RWPE2 (cell line): ENCODE data around the gene MAG.
A peak's percentile ranks its signal among the peaks of the same experiment; 100 is the strongest.

Source experiments
- ATAC-seq: fragments of 200-7000 bp; cut with Tn5 transposase; 3 replicates; pipeline ENCODE4 v1.9.1; 2021; ENCODE audit warnings: low read depth
- DNase-seq: peaks from one replicate; pipeline ENCODE4 v3.0.0-alpha.2; 2020; ENCODE audit warnings: low spot score
- H3K27ac ChIP-seq: fragments of 450-650 bp; 2 replicates; pipeline ENCODE4 v1.5.1; 2017; ENCODE audit warnings: mild to moderate bottlenecking; ENCODE audit not compliant: poor library complexity, severe bottlenecking
- H3K27me3 ChIP-seq: fragments of 250-450 bp; sonication (Bioruptor Pico); 2 replicates; pipeline ENCODE4 v1.5.1; 2021; ENCODE audit warnings: mild to moderate bottlenecking, moderate library complexity; ENCODE audit not compliant: insufficient read depth, poor library complexity, severe bottlenecking
- H3K36me3 ChIP-seq: fragments of 250-450 bp; sonication (Bioruptor Pico); 2 replicates; pipeline ENCODE4 v1.5.1; 2020; ENCODE audit warnings: low read depth, mild to moderate bottlenecking, moderate library complexity
- H3K4me1 ChIP-seq: fragments of 250-450 bp; sonication (Bioruptor Pico); 2 replicates; pipeline ENCODE4 v1.5.1; 2021; ENCODE audit warnings: mild to moderate bottlenecking, moderate library complexity; ENCODE audit not compliant: insufficient read depth, poor library complexity, severe bottlenecking
- H3K4me3 ChIP-seq: fragments of 250-450 bp; sonication (Bioruptor Pico); 2 replicates; pipeline ENCODE4 v1.5.1; 2021; ENCODE audit warnings: mild to moderate bottlenecking, moderate library complexity; ENCODE audit not compliant: severe bottlenecking
- H3K9me3 ChIP-seq: fragments of 250-450 bp; sonication (Bioruptor Pico); 2 replicates; pipeline ENCODE4 v1.5.1; 2021; ENCODE audit warnings: mild to moderate bottlenecking, moderate library complexity; ENCODE audit not compliant: severe bottlenecking
- TF ChIP-seq, protein P1 (sequence below): fragments of 450-650 bp; IDR thresholded peaks from one replicate; pipeline ENCODE4 v1.5.1; 2017; ENCODE audit warnings: mild to moderate bottlenecking, moderate library complexity; ENCODE audit not compliant: poor library complexity, severe bottlenecking

The MAG gene

DNA sequence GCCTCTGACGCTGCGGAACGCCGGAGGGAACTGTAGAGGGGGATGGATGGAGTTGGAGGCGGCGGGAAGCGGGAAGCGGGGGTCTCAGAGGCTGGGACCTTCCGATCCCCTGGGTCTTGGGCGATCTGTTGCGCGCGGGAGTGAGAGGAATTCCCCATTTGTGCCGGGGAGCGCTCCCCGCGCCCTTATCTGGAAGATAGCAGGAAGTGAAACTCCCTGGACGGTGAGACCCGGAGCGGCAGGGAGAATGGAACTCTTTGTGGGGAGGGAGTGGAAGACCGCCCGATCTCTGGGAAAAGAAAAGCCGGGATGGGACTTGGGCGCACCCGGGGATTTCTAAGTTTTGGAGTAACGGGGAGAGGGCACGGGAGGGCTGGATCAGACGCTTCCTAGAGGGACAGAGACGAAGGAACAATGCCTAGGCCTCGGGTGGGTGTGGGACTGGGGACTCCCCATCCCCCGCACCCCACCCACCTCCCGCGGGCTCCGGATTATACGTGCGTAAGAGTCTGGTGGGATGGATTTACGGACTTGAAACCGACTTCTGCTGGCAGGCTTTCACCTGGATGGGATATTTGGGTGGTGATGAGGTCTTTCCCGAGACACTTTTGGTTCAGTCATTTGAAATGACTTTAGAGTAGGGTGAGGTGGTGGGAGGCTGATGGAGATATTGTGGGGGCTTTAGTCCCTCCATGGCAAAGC, 42.7 kb upstream of the MAG start:
- no peak for ATAC-seq

DNA sequence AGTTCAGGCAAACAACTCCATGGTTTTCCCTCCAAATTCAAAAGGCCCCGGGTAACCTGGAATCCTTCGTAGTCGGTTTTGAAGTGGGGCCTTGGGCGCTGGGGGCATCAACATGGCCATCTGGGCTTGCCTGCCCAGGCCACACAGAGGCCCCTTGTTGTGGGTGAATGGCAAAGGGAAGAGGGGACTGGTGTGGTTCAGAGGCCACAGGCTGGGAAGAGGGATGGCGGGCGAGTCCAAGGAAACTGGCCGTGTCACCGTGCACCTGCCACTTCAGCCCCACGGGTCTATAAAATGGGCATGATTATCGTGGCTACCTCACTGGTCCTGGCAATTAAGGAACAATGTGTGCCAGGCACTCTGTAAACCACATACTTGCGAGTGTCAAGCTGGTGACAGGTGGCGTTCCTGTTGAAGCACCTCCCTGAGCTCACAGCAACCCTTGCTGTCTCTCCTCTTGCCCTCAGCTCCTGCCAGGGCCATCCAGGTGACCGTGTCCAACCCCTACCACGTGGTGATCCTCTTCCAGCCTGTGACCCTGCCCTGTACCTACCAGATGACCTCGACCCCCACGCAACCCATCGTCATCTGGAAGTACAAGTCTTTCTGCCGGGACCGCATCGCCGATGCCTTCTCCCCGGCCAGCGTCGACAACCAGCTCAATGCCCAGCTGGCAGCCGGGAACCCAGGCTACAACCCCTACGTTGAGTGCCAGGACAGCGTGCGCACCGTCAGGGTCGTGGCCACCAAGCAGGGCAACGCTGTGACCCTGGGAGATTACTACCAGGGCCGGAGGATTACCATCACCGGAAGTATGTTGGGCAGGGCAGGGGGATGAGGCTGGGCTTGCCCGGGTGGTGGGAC, 41.9 kb upstream of the MAG start:
- ATAC-seq (no peak), DNase-seq (no peak)
- H3K27me3 ChIP-seq, result no peaks in the 10 kb centered on the region
- H3K4me1 ChIP-seq, result no peaks in the 10 kb centered on the region
- H3K9me3 ChIP-seq, result no peaks in the 10 kb centered on the region
- H3K27ac ChIP-seq, result peak overlapping the region; percentile 87
- peak overlapping the region; percentile 54 for H3K4me3 ChIP-seq
- H3K36me3 ChIP-seq, result peaks cover 41% of the 10 kb centered on the region
- TF ChIP-seq, protein P1, sequence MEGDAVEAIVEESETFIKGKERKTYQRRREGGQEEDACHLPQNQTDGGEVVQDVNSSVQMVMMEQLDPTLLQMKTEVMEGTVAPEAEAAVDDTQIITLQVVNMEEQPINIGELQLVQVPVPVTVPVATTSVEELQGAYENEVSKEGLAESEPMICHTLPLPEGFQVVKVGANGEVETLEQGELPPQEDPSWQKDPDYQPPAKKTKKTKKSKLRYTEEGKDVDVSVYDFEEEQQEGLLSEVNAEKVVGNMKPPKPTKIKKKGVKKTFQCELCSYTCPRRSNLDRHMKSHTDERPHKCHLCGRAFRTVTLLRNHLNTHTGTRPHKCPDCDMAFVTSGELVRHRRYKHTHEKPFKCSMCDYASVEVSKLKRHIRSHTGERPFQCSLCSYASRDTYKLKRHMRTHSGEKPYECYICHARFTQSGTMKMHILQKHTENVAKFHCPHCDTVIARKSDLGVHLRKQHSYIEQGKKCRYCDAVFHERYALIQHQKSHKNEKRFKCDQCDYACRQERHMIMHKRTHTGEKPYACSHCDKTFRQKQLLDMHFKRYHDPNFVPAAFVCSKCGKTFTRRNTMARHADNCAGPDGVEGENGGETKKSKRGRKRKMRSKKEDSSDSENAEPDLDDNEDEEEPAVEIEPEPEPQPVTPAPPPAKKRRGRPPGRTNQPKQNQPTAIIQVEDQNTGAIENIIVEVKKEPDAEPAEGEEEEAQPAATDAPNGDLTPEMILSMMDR, result no peak

More for the DNA sequence above, 42.7 kb upstream of the MAG start:
- H3K27me3 ChIP-seq, result no peaks in the 10 kb centered on the region
- H3K4me1 ChIP-seq, result no peaks in the 10 kb centered on the region
- TF ChIP-seq, protein P1, result no peak
- no peak for DNase-seq
- H3K27ac ChIP-seq, result peak overlapping the region; percentile 87
- H3K36me3 ChIP-seq, result peaks cover 34% of the 10 kb centered on the region
- no peaks in the 10 kb centered on the region for H3K9me3 ChIP-seq
- H3K4me3 ChIP-seq, result peak overlapping the region; percentile 54

DNA sequence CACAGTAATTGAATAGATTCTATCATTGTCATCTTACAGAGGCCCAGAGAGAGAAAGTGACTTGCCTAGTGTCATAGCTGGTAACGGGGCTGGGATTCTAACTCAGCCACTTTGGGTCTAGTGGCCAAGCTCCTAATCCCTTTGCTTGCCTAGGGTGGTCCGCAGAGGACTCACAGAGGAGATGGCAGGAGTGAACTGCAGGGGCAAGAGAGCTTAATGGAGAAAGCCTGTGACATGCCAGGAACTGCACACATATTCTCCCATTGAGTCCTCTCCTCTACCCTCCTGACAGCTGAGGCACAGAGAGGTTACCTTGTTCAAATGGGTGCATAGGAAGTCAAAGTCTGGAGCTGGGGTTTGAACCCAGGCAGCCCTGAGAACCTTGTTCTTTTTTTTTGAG, 40.5 kb upstream of the MAG start:
- no peak for DNase-seq
- TF ChIP-seq, protein P1, result no peak
- ATAC-seq, result no peak

DNA sequence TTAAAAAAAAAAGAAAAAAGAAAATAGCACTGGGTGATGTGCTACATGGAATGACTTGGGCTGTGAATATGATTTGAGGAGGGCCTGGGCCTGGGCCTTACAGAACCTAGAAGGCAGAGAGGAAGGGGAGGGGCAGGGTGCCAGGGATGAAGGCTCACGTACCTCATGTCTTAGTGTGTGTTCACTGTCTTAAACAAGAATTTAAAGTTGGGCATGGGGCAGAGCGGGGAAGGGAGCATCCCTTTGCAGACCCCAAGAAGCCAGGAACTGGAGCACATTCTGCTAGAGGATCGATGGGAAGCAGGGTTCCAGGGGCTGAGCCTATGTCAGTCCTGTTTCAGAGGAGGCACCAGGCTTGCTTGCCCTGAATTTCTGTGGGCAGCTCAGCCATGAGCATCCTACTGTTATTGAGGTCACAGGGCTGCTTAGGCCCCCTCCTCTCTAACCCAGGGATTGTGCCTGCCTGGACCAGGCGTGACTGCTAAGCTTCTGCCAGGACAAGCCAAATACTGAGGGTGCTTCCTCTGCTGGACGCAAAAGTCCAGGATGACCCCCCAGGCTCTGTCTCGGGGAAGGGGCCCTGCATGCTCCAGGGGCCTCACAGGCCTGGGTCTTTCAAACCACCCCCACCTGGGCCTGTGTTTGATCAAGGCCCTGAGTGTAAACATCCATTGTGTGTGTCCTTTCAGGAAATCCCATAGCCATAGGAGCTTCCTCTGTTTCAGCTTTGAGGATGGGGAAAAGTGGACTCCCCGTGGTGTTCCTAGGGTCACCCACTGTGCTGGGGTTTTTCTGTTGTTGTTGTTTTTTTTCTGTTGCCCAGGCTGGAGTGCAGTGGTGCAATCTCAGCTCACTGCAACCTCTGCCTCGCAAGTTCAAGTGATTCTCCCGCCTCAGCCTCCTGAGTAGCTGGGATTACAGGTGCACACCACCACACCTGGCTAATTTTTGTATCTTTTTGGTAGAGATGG, 38.4 kb upstream of the MAG start:
- DNase-seq (no peak), ATAC-seq (no peak)
- Histone ChIP-seq H3K9me3 (no peaks in the 10 kb centered on the region), H3K27ac (no peak overlapping the region), H3K4me3 (no peak overlapping the region), H3K4me1 (no peaks in the 10 kb centered on the region), H3K27me3 (no peaks in the 10 kb centered on the region), H3K36me3 (peaks cover 57% of the 10 kb centered on the region)
- TF ChIP-seq, protein P1, result no peak

More for the DNA sequence above, 40.5 kb upstream of the MAG start:
- Histone ChIP-seq H3K36me3 (peaks cover 49% of the 10 kb centered on the region), H3K4me1 (no peaks in the 10 kb centered on the region), H3K27me3 (no peaks in the 10 kb centered on the region), H3K4me3 (no peak overlapping the region), H3K9me3 (no peaks in the 10 kb centered on the region), H3K27ac (no peak overlapping the region)
